ENCODE data around the gene EIF4G3. TPM values are rescaled to one million over a fixed set of nuclear protein-coding genes. Genes with fewer than 3 reads are reported as not detected.

Gene EIF4G3
- total and polyA plus RNA-seq, 4 donors: 16.5 to 59.8 (median 33.4) TPM

DNA sequence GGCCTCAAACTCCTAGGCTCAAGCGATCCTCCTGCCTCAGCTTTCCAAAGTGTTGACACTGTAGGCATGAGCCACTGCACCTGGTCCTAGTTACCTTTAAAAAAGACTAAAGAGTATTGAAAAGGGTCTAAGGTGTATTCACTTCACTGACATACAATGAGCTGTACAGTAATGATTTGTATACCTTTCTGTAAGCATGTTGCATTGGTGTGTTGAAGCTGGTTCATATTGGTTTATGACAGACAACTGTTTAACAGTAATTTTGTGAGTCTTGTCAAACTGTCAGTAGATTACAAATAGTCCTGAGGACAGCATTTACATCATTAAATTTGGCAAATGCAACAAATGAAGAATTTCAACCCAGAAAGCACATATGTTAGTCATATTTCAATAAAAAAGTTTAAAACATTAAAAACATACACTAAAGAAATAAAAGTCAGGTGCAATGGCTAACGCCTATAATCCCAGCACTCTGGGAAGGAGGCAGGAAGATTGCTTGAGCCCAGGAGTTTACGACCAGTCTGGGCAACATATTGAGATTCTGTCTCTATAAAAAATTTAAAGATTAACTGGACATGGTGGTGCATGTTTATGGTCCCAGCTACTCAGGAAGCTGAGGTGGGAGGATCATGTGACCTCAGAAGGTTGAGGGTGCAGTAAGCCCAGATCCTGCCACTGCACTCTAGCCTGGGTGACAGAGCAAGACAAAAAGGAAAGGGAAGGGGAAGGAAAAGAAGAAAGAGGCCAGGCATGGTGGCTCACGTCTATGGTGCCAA lies 301.3 kb downstream of the EIF4G3 start:
- ATAC-seq (ENCODE audit: insufficient read depth, low FRiP score): no peak
- H3K9ac ChIP-seq (ENCODE audit: insufficient read depth in 1 of 2, low read length in 2 of 2): no peak overlapping the region
- no peak overlapping the region for H3K4me3 ChIP-seq
- no peak overlapping the region for H3K27ac ChIP-seq (ENCODE audit: low read depth in 1 of 2, low read length in 1 of 2)
- H3K27me3 ChIP-seq (ENCODE audit: control insufficient read depth in 3 of 3, insufficient read depth in 3 of 3, low read length in 2 of 3): no peaks in the 10 kb centered on the region
- no peaks in the 10 kb centered on the region for H3K9me3 ChIP-seq (ENCODE audit: control insufficient read depth in 4 of 4, insufficient read depth in 3 of 4, low read length in 3 of 4)
- 76 to 84% methylated on average over 4 of the region's 4 CpGs for WGBS, 2 donors
- peaks cover 2 to 27% (median 12%) of the 10 kb centered on the region in 4 donors for H3K36me3 ChIP-seq (ENCODE audit: control insufficient read depth in 4 of 4, insufficient read depth in 4 of 4, low read length in 4 of 4)
- H3K4me1 ChIP-seq (ENCODE audit: control insufficient read depth in 5 of 5, insufficient read depth in 5 of 5, low read length in 5 of 5): no peaks in the 10 kb centered on the region
- DNase-seq: no peak
- TF ChIP-seq, protein P1, sequence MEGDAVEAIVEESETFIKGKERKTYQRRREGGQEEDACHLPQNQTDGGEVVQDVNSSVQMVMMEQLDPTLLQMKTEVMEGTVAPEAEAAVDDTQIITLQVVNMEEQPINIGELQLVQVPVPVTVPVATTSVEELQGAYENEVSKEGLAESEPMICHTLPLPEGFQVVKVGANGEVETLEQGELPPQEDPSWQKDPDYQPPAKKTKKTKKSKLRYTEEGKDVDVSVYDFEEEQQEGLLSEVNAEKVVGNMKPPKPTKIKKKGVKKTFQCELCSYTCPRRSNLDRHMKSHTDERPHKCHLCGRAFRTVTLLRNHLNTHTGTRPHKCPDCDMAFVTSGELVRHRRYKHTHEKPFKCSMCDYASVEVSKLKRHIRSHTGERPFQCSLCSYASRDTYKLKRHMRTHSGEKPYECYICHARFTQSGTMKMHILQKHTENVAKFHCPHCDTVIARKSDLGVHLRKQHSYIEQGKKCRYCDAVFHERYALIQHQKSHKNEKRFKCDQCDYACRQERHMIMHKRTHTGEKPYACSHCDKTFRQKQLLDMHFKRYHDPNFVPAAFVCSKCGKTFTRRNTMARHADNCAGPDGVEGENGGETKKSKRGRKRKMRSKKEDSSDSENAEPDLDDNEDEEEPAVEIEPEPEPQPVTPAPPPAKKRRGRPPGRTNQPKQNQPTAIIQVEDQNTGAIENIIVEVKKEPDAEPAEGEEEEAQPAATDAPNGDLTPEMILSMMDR (IDR thresholded peaks at IDR 0.05; ENCODE audit: control extremely low read depth, extremely low read depth): no peak

DNA sequence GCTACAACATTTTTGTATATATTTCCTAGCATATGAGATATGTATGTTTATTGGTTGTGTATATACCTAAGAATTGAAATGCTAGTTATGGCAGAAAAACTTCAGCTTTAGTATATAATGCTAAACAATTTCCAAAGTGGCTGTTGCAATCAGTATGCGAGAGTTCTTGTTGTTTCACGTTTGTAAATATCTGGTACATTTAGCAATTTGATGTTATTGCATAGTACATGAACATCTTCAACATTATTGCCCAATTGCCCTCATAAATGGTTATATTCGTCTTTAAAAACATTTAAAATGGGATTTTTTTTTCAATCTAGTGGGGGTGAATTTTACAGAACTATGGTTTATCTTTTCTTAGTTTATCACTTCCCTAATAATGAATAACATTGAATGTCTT lies 303.4 kb downstream of the EIF4G3 start:
- TF ChIP-seq, protein P1 (IDR thresholded peaks at IDR 0.05; ENCODE audit: control extremely low read depth, extremely low read depth): no peak
- no peaks in the 10 kb centered on the region for H3K4me1 ChIP-seq (ENCODE audit: control insufficient read depth in 5 of 5, insufficient read depth in 5 of 5, low read length in 5 of 5)
- no peak overlapping the region for H3K9ac ChIP-seq (ENCODE audit: insufficient read depth in 1 of 2, low read length in 2 of 2)
- peaks cover 0 to 17% (median 5%) of the 10 kb centered on the region in 4 donors for H3K36me3 ChIP-seq (ENCODE audit: control insufficient read depth in 4 of 4, insufficient read depth in 4 of 4, low read length in 4 of 4)
- ATAC-seq (ENCODE audit: insufficient read depth, low FRiP score) (no peak), DNase-seq (no peak)
- H3K9me3 ChIP-seq (ENCODE audit: control insufficient read depth in 4 of 4, insufficient read depth in 3 of 4, low read length in 3 of 4): no peaks in the 10 kb centered on the region
- H3K27ac ChIP-seq (ENCODE audit: low read depth in 1 of 2, low read length in 1 of 2): no peak overlapping the region
- H3K4me3 ChIP-seq: no peak overlapping the region
- no peaks in the 10 kb centered on the region for H3K27me3 ChIP-seq (ENCODE audit: control insufficient read depth in 3 of 3, insufficient read depth in 3 of 3, low read length in 2 of 3)
- 46 to 70% methylated on average over 3 of the region's 3 CpGs for WGBS, 2 donors

DNA sequence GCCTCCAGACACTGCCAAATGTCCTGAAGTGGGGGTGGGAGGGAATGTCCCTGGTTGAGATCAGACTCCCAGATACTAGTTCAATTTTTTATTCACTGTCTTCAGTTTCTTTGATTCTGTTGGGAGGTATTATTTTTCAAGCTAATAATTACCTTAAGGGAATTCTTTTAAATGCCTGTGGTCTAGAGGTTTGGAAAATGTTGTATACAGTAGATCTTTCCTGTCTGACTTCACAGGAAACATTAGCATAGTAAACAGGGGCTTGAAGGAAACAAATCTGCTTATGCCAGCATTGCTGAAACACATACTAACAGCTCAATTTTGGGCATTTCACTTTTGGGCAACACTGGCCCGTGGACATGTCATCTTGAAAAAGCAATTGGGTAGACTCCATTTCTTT lies 305.3 kb downstream of the EIF4G3 start:
- Histone ChIP-seq H3K27ac (ENCODE audit: low read depth in 1 of 2, low read length in 1 of 2) (no peak overlapping the region), H3K4me1 (ENCODE audit: control insufficient read depth in 5 of 5, insufficient read depth in 5 of 5, low read length in 5 of 5) (no peaks in the 10 kb centered on the region)
- WGBS, 2 donors: 0 to 34% methylated on average over 1 of the region's 1 CpG

More for the DNA sequence above, 305.3 kb downstream of the EIF4G3 start:
- Histone ChIP-seq H3K9me3 (ENCODE audit: control insufficient read depth in 4 of 4, insufficient read depth in 3 of 4, low read length in 3 of 4) (no peaks in the 10 kb centered on the region), H3K4me3 (no peak overlapping the region), H3K9ac (ENCODE audit: insufficient read depth in 1 of 2, low read length in 2 of 2) (no peak overlapping the region), H3K27me3 (ENCODE audit: control insufficient read depth in 3 of 3, insufficient read depth in 3 of 3, low read length in 2 of 3) (no peaks in the 10 kb centered on the region), H3K36me3 (ENCODE audit: control insufficient read depth in 4 of 4, insufficient read depth in 4 of 4, low read length in 4 of 4) (peaks cover 0 to 13% (median 5%) of the 10 kb centered on the region in 4 donors)
- ATAC-seq (ENCODE audit: insufficient read depth, low FRiP score) (no peak), DNase-seq (no peak)
- TF ChIP-seq, protein P1 (IDR thresholded peaks at IDR 0.05; ENCODE audit: control extremely low read depth, extremely low read depth): no peak
